ENCODE results near the gene DCUN1D5. TPM values are rescaled to one million over a fixed set of nuclear protein-coding genes. Genes with fewer than 3 reads are reported as not detected.

DCUN1D5 gene
- total and polyA plus RNA-seq, 2 of the 8 experiments (the other 6 are each of a cell fraction or from before 2014, with no cell fraction given): 76.1 to 95.4 TPM

DNA sequence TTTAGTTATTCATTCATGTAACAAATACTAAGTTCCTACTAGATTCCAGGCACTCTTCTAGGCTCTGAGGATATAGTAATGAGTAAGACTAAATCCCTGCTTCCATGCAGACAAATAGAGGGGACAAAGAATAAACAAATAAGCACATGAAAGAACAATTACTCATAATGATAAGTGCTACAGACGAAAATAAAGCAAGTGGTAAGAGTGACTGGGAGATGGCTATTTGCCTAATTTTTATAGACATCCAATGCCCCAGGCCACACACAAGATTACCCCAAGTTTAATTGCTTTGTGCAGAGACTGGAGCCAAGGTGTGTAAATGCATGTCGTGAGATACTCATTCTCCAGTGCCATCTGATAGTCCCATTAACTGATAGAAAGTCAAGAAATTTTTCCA lies 62.6 kb downstream of the DCUN1D5 start:
- H3K4ac ChIP-seq (replicated peaks; ENCODE audit: insufficient read length, low read depth, low read length): no peak overlapping the region
- peaks cover 0 to 1% (median 0%) of the 10 kb centered on the region in 4 experiments; a peak in 1 of 7 replicates for H3K27me3 ChIP-seq (replicated peaks in 1 of 4; ENCODE audit: control insufficient read depth in 3 of 4, extremely low read depth in 1 of 4, insufficient read depth in 3 of 4, low read length in 3 of 4)
- no peaks in the 10 kb centered on the region for H3K9me3 ChIP-seq (ENCODE audit: insufficient read depth in 2 of 2, low read depth in 1 of 2, low read length in 1 of 2)
- ChIA-PET POLR2A (ENCODE audit: partially characterized antibody) (no interaction called here), CTCF (ENCODE audit: partially characterized antibody) (no interaction called here)
- TF ChIP-seq CREB1 (IDR thresholded peaks at IDR 0.05): no peak
- TF ChIP-seq PHF8 (conservative IDR thresholded peaks at IDR 0.05; ENCODE audit: low read depth, low read length): no peak
- TF ChIP-seq SP4 (IDR thresholded peaks at IDR 0.05; ENCODE audit: low read length): no peak
- no peak for TF ChIP-seq CBX5 (IDR thresholded peaks at IDR 0.05; ENCODE audit: low read depth, low read length)
- TF ChIP-seq NANOG (IDR thresholded peaks at IDR 0.05; ENCODE audit: insufficient read depth, low read depth, low read length, poor library complexity, severe bottlenecking): no peak
- TF ChIP-seq BCL11A (IDR thresholded peaks at IDR 0.05; ENCODE audit: low read depth in 2 of 2, low read length in 2 of 2): no peak
- TF ChIP-seq TCF12 (IDR thresholded peaks at IDR 0.05; ENCODE audit: low read depth, low read length): no peak
- no peak for TF ChIP-seq CHD1 (IDR thresholded peaks at IDR 0.05; ENCODE audit: low read depth, low read length)
- no peak overlapping the region for H2AK5ac ChIP-seq (ENCODE audit: low read depth, low read length)
- no peak overlapping the region for H2BK12ac ChIP-seq (ENCODE audit: low read depth, low read length)
- no peak overlapping the region for H2AFZ ChIP-seq (ENCODE audit: low read length)
- peak overlapping the region in 1 of 4 experiments; percentile 8; a peak in 1 of 7 replicates for H3K9ac ChIP-seq (replicated peaks in 1 of 4; ENCODE audit: extremely low read depth in 1 of 4, low read depth in 3 of 4, low read length in 3 of 4)
- H3K14ac ChIP-seq (ENCODE audit: insufficient read length): no peak overlapping the region
- H2BK120ac ChIP-seq (replicated peaks; ENCODE audit: low read depth, low read length): no peak overlapping the region
- H3K23ac ChIP-seq (ENCODE audit: insufficient read length): no peak overlapping the region
- FAIRE-seq (no peak), DNase-seq (ENCODE audit: low read depth in 1 of 2, low spot score in 2 of 2) (no peak)
- no peak overlapping the region for H3K27ac ChIP-seq (ENCODE audit: low read depth, low read length)
- H4K91ac ChIP-seq (replicated peaks; ENCODE audit: insufficient read length, low read length): no peak overlapping the region
- no peak overlapping the region for H2BK20ac ChIP-seq (ENCODE audit: low read length)
- H4K5ac ChIP-seq (ENCODE audit: insufficient read length, low read depth, low read length): no peak overlapping the region
- H4K8ac ChIP-seq (ENCODE audit: extremely low read depth, insufficient read depth, low read length): no peak overlapping the region
- no peaks in the 10 kb centered on the region for H3K79me2 ChIP-seq (ENCODE audit: control insufficient read depth in 1 of 2, insufficient read depth in 2 of 2, low read length in 2 of 2)
- H2BK15ac ChIP-seq (ENCODE audit: low read length): no peak overlapping the region
- H3K79me1 ChIP-seq (ENCODE audit: low read depth, low read length): no peaks in the 10 kb centered on the region
- no peak overlapping the region for H3K4me2 ChIP-seq (ENCODE audit: insufficient read depth in 1 of 2, low read depth in 2 of 2, low read length in 2 of 2)
- H2BK5ac ChIP-seq (ENCODE audit: low read depth, low read length): no peak overlapping the region
- 82% methylated on average over 2 of the region's 2 CpGs; no CpG with 5 or more reads in 1 of the 2 experiments for WGBS, 2 experiments (ENCODE audit: extremely low coverage in 1 of 2, insufficient coverage in 1 of 2, insufficient read length in 1 of 2, insufficient replicate concordance in 2 of 2, low coverage in 1 of 2, low lambda C conversion rate in 2 of 2, missing lambda C conversion rate in 1 of 2)
- H3K56ac ChIP-seq (replicated peaks; ENCODE audit: insufficient read length, low read depth, low read length): no peak overlapping the region
- H4K20me1 ChIP-seq (replicated peaks in 1 of 2; ENCODE audit: control insufficient read depth in 1 of 2, insufficient read depth in 2 of 2, low read length in 2 of 2): no peaks in the 10 kb centered on the region
- no peaks in the 10 kb centered on the region for H3K4me1 ChIP-seq (replicated peaks in 1 of 4; ENCODE audit: control insufficient read depth in 3 of 4, insufficient read depth in 4 of 4, low read length in 3 of 4)
- H3K18ac ChIP-seq (ENCODE audit: extremely low read depth, low read length): no peak overlapping the region
- H3K4me3 ChIP-seq (ENCODE audit: extremely low read depth in 1 of 4, insufficient read depth in 2 of 4, low read depth in 3 of 4, low read length in 4 of 4): no peak overlapping the region
- H3K23me2 ChIP-seq (ENCODE audit: low read depth, low read length): no peaks in the 10 kb centered on the region
- no peaks in the 10 kb centered on the region for H3K36me3 ChIP-seq (ENCODE audit: control insufficient read depth in 2 of 4, insufficient read depth in 4 of 4, low read length in 3 of 4)
